Stomach (tissue), 4 donors: Measurements from ENCODE around the gene SCN5A.

Experiments
- EP300 ChIP-seq: sonication (generic); formaldehyde crosslinking; IDR thresholded peaks from one replicate; pipeline ENCODE4 v1.6.1; 2017; ENCODE audit warnings: antibody characterized with exemption
- POLR2A ChIP-seq, 4 donors: fragments of 450-650 bp; IDR thresholded peaks; one replicate each; pipeline ENCODE4 v1.6.1; 2016; ENCODE audit warnings: antibody characterized with exemption in 4 of 4, control low read depth in 2 of 4, mild to moderate bottlenecking in 1 of 4, moderate library complexity in 1 of 4
- POLR2AphosphoS5 ChIP-seq, 3 donors: sonication (generic); formaldehyde crosslinking; IDR thresholded peaks; one replicate each; pipeline ENCODE4 v1.6.1; 2016; ENCODE audit warnings: antibody characterized with exemption in 3 of 3
- TF ChIP-seq, protein P1 (sequence below), 7 experiments: fragments of 450-650 bp in 4 of 7; fragments of 200-600 bp in 3 of 7; sonication (generic) in 3 of 7; IDR thresholded peaks; one replicate each; pipeline ENCODE4 v1.5.1; 2016 to 2019; ENCODE audit warnings: antibody characterized with exemption in 7 of 7, control low read depth in 2 of 7, mild to moderate bottlenecking in 1 of 7

GRCh38 chr3:38555149-38555840 lies 94.2 kb downstream of the SCN5A start:
- no peak for TF ChIP-seq POLR2AphosphoS5 (IDR thresholded peaks at IDR 0.05)
- TF ChIP-seq, protein P1, sequence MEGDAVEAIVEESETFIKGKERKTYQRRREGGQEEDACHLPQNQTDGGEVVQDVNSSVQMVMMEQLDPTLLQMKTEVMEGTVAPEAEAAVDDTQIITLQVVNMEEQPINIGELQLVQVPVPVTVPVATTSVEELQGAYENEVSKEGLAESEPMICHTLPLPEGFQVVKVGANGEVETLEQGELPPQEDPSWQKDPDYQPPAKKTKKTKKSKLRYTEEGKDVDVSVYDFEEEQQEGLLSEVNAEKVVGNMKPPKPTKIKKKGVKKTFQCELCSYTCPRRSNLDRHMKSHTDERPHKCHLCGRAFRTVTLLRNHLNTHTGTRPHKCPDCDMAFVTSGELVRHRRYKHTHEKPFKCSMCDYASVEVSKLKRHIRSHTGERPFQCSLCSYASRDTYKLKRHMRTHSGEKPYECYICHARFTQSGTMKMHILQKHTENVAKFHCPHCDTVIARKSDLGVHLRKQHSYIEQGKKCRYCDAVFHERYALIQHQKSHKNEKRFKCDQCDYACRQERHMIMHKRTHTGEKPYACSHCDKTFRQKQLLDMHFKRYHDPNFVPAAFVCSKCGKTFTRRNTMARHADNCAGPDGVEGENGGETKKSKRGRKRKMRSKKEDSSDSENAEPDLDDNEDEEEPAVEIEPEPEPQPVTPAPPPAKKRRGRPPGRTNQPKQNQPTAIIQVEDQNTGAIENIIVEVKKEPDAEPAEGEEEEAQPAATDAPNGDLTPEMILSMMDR (IDR thresholded peaks at IDR 0.05), result no peak
- no peak for TF ChIP-seq POLR2A (IDR thresholded peaks at IDR 0.05)
- TF ChIP-seq EP300, result no peak
